ENCODE data around the gene TACC3. TPM values are rescaled to one million over a fixed set of nuclear protein-coding genes. Genes with fewer than 3 reads are reported as not detected.

TACC3 gene
- polyA plus RNA-seq, 1 of the 3 experiments (the other 2 are of a cell fraction) = 49.5 TPM

GRCh38 chr4:1718095-1718850 is 3.0 kb upstream of the TACC3 start:
- CTCF ChIA-PET = interaction anchor here (1.4 to 15.1 kb wide), 4 partner anchors 8 to 27 kb away, joined by 5 to 232 read pairs (median 10); no protein-coding TSS in a partner anchor
- H3K4me2 ChIP-seq = no peak overlapping the region; the same call in 1 of the 2 replicates
- no peak overlapping the region for H2AFZ ChIP-seq (ENCODE audit: low read depth)
- H3K4me3 ChIP-seq (ENCODE audit: low read depth in 2 of 2, low read length in 1 of 2) = no peak overlapping the region; a peak in 1 of 4 replicates
- H3K4me1 ChIP-seq (ENCODE audit: control insufficient read depth in 1 of 2, insufficient read depth in 2 of 2, low read depth in 1 of 2, low read length in 1 of 2) = peaks cover 15 to 44% of the 10 kb centered on the region in 2 experiments; a peak in 2 of 4 replicates
- POLR2A ChIA-PET = interaction anchor here (0.8 to 1.0 kb wide), 3 partner anchors 25 to 75 kb away, joined by 3 to 4 read pairs (median 3); partner anchors contain the start of gene FGFR3
- H3K9me3 ChIP-seq = no peaks in the 10 kb centered on the region
- H3K79me2 ChIP-seq (ENCODE audit: insufficient read depth) = peaks cover 85% of the 10 kb centered on the region
- TF ChIP-seq MXI1 (IDR thresholded peaks at IDR 0.05; ENCODE audit: low read depth, low read length) (0 out of 2 replicates have a peak, but pooled peaks have one; percentile 42), RFX5 (IDR thresholded peaks at IDR 0.05; ENCODE audit: low read length) (no peak), POLR2AphosphoS5 (IDR thresholded peaks at IDR 0.05; ENCODE audit: low read depth, low read length) (0 out of 2 replicates have a peak, but pooled peaks have one; percentile 23)
- H3F3A ChIP-seq (replicated peaks; ENCODE audit: insufficient read depth) = peaks cover 24% of the 10 kb centered on the region
- H3K27me3 ChIP-seq (ENCODE audit: insufficient read depth) = no peaks in the 10 kb centered on the region
- no peak overlapping the region for H3K9ac ChIP-seq
- H4K20me1 ChIP-seq (ENCODE audit: insufficient read depth) = no peaks in the 10 kb centered on the region
- H3K36me3 ChIP-seq (replicated peaks in 1 of 2; ENCODE audit: control insufficient read depth in 1 of 2, insufficient read depth in 2 of 2, low read length in 1 of 2) = peaks cover 7 to 32% of the 10 kb centered on the region in 2 experiments
- WGBS (ENCODE audit: low lambda C conversion rate) = 82% methylated on average over 23 of the region's 31 CpGs
- H3K9me2 ChIP-seq = no peaks in the 10 kb centered on the region
- peak overlapping the region in 1 of 2 experiments; percentile 74; a peak in 2 of 4 replicates for H3K27ac ChIP-seq (ENCODE audit: low read depth in 2 of 2, low read length in 1 of 2)
- DNase-seq = peak; percentile 83

DNA sequence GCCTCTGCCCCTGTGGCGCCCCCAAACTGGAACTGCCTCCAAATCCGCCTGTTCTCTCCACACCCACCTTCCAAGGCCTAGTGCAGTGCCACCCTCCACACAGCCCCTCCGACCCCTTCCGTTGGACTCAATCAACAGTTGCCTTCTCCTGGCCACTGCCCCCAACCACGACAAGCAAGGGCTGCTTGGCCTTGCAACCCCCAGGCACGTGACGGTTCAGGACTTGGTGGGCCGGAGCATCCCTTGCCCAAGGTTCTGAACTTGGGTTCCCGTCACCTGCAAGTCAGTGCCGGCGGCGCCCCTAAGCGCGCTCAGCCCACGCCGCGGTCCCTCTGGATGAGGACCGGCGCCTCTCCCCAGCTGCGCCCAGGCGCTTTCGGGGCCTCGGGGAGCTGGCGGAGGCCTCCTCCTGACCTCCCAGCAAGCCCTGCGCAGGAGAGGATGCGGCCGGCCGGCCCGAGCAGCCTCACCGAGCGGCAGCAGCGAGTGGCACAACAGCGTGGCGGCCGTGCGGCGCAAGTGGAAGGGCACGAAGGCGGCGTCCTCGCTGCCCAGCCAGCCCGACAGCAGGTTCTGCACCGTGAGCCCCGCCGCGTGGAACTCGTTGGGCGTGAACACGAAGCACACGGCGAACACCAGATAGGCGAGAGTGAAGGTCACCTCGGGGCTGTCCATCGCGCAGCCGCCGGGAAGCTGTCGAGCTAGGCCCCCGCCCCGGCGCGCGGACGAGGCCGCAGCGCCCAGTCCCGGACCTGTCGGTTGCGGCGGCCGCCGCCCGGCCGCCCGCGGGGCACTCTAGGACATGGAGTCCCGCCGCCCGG is 948 bp upstream of the TACC3 start:
- H3K4me3 ChIP-seq (ENCODE audit: low read depth in 2 of 2, low read length in 1 of 2) = peak overlapping the region; percentile 70 to 82
- H3K9me2 ChIP-seq = no peaks in the 10 kb centered on the region
- peak; percentile 74 for DNase-seq
- no peak overlapping the region for H2AFZ ChIP-seq (ENCODE audit: low read depth)
- ChIA-PET POLR2A (interaction anchor here (1.2 to 1.8 kb wide), 4 partner anchors 8 to 363 kb away, joined by 3 to 16 read pairs (median 6); partner anchors contain the start of gene SLBP), CTCF (interaction anchor here (0.6 to 15.1 kb wide), 8 partner anchors 8 to 430 kb away, joined by 3 to 232 read pairs (median 4); partner anchors contain the start of gene SLBP)
- H3K79me2 ChIP-seq (ENCODE audit: insufficient read depth) = peaks cover 90% of the 10 kb centered on the region
- H3K36me3 ChIP-seq (replicated peaks in 1 of 2; ENCODE audit: control insufficient read depth in 1 of 2, insufficient read depth in 2 of 2, low read length in 1 of 2) = peaks cover 7 to 35% of the 10 kb centered on the region in 2 experiments
- H3K27me3 ChIP-seq (ENCODE audit: insufficient read depth) = no peaks in the 10 kb centered on the region
- peaks cover 4% of the 10 kb centered on the region for H3F3A ChIP-seq (replicated peaks; ENCODE audit: insufficient read depth)
- H3K4me1 ChIP-seq (ENCODE audit: control insufficient read depth in 1 of 2, insufficient read depth in 2 of 2, low read depth in 1 of 2, low read length in 1 of 2) = peaks cover 9 to 43% of the 10 kb centered on the region in 2 experiments; a peak in 2 of 4 replicates
- H3K27ac ChIP-seq (ENCODE audit: low read depth in 2 of 2, low read length in 1 of 2) = peak overlapping the region; percentile 66 to 91
- no peaks in the 10 kb centered on the region for H3K9me3 ChIP-seq
- H3K9ac ChIP-seq = peak overlapping the region; percentile 82
- H3K4me2 ChIP-seq = peak overlapping the region; percentile 98
- no peaks in the 10 kb centered on the region for H4K20me1 ChIP-seq (ENCODE audit: insufficient read depth)
- 9% methylated on average over 10 of the region's 79 CpGs for WGBS (ENCODE audit: low lambda C conversion rate)
- TF ChIP-seq ELF1 (IDR thresholded peaks at IDR 0.05) (no peak), MXI1 (IDR thresholded peaks at IDR 0.05; ENCODE audit: low read depth, low read length) (peak; percentile 15), FOSL2 (IDR thresholded peaks at IDR 0.05; ENCODE audit: borderline replicate concordance, low read depth) (no peak), EZH2phosphoT487 (IDR thresholded peaks at IDR 0.05; ENCODE audit: borderline replicate concordance, low read depth) (no peak), EP300 (IDR thresholded peaks at IDR 0.05; ENCODE audit: borderline replicate concordance in 1 of 2, low read depth in 1 of 2, low read length in 1 of 2) (no peak), FOXJ3 (CRISPR knock-in tag; IDR thresholded peaks at IDR 0.05) (0 out of 2 replicates have a peak, but pooled peaks have one; percentile 34), TCF12 (IDR thresholded peaks at IDR 0.05) (no peak), NFIC (IDR thresholded peaks at IDR 0.05; ENCODE audit: borderline replicate concordance) (no peak), NRF1 (IDR thresholded peaks at IDR 0.05; ENCODE audit: low read depth, low read length) (peak; percentile 23), YY1 (IDR thresholded peaks at IDR 0.05; ENCODE audit: low read depth) (no peak), RAD21 (IDR thresholded peaks at IDR 0.05; ENCODE audit: low read length) (no peak), CTCF (IDR thresholded peaks at IDR 0.05) (no peak), POLR2AphosphoS5 (IDR thresholded peaks at IDR 0.05; ENCODE audit: low read depth, low read length) (no peak)
- TF ChIP-seq, protein P1, sequence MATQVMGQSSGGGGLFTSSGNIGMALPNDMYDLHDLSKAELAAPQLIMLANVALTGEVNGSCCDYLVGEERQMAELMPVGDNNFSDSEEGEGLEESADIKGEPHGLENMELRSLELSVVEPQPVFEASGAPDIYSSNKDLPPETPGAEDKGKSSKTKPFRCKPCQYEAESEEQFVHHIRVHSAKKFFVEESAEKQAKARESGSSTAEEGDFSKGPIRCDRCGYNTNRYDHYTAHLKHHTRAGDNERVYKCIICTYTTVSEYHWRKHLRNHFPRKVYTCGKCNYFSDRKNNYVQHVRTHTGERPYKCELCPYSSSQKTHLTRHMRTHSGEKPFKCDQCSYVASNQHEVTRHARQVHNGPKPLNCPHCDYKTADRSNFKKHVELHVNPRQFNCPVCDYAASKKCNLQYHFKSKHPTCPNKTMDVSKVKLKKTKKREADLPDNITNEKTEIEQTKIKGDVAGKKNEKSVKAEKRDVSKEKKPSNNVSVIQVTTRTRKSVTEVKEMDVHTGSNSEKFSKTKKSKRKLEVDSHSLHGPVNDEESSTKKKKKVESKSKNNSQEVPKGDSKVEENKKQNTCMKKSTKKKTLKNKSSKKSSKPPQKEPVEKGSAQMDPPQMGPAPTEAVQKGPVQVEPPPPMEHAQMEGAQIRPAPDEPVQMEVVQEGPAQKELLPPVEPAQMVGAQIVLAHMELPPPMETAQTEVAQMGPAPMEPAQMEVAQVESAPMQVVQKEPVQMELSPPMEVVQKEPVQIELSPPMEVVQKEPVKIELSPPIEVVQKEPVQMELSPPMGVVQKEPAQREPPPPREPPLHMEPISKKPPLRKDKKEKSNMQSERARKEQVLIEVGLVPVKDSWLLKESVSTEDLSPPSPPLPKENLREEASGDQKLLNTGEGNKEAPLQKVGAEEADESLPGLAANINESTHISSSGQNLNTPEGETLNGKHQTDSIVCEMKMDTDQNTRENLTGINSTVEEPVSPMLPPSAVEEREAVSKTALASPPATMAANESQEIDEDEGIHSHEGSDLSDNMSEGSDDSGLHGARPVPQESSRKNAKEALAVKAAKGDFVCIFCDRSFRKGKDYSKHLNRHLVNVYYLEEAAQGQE (IDR thresholded peaks at IDR 0.05; ENCODE audit: low read depth, low read length) = no peak
- TF ChIP-seq, protein P2, sequence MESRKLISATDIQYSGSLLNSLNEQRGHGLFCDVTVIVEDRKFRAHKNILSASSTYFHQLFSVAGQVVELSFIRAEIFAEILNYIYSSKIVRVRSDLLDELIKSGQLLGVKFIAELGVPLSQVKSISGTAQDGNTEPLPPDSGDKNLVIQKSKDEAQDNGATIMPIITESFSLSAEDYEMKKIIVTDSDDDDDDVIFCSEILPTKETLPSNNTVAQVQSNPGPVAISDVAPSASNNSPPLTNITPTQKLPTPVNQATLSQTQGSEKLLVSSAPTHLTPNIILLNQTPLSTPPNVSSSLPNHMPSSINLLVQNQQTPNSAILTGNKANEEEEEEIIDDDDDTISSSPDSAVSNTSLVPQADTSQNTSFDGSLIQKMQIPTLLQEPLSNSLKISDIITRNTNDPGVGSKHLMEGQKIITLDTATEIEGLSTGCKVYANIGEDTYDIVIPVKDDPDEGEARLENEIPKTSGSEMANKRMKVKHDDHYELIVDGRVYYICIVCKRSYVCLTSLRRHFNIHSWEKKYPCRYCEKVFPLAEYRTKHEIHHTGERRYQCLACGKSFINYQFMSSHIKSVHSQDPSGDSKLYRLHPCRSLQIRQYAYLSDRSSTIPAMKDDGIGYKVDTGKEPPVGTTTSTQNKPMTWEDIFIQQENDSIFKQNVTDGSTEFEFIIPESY (IDR thresholded peaks at IDR 0.05; ENCODE audit: borderline replicate concordance, low read depth) = no peak

Measured in SK-N-SH (cell line).